Measurements from ENCODE around the gene LILRA5.
A peak's percentile ranks its signal among the peaks of the same experiment; 100 is the strongest.
"Not testable (repeated sequence)": the region's sequence is repeated elsewhere in the genome, so short reads cannot be mapped to it uniquely, and the experiment has no call there.

The LILRA5 gene

DNA sequence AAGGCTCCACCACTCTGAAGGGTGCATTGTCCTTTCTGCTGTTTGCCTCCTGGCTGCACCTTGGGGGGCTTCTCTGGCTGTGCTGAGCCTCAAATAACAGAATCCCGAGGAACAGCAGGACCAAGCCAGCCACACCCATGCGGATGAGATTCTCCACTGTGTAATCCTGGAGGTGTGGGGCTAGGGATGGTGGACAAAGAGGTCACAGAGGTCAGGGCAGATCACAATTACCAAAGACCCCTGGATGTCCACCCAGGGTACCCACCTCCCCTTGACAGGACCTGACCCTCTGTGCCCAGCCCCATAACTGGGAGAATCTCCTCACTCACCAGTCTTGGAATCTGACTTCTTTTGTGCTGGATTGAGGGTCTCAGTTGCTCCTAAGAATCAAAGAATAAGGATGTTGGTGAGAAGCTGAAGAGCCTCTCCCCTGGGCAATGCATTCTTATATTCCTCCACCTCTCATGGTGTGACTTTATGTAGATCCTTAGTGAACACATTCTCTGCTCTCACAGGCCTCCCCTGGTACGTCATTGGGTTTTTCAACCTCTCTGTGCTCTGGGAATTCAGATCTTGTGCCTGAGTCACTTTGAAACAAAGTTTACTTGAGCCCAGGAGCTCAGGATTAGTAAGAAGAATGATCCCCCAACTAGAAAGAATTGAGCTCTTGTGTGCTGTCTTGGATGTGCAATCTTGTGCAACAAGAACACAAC, 20.8 kb upstream of the LILRA5 start:
- DNase-seq (ENCODE audit: low spot score) = no peak

DNA sequence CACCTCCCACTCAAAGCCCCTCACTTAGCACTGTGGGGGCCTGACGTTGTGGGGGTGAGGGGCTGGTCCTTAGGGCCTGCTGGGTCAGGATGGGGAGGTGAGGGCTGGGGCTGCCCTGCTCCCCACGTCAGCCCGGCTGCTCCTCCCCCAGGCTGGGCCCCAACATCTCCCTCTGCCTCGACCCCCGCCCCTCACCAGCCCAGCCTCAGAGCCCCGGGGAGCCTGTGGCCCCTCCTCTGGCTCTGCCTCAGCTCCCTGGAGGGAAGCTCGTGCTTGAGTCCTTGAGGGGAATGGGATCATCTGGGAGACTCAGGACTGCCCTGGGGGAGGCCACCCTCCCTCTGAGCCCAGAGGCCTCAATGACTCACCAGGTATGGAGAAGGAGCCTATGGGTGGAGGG, 19.2 kb upstream of the LILRA5 start:
- no peak for DNase-seq (ENCODE audit: low spot score)

DNA sequence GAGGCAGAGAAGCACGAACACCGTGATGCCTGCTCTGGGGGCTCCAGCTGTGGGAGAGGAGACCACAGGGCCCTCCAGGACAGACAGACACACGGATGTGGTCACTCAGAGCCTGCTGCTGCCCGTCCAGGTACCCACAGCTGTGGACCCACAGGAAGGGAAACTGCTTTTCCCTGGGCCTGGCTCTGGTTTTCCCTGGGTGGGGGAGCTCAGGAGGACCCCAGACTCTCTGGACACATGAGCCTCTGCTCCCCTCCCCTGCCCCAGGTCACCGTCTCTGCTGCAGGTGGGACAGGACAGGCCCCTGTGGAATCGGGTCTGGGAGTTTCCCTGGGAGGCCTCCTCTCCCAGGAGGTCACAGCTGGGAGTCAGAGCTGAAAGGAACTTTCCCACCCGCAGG, 18.7 kb upstream of the LILRA5 start:
- DNase-seq (ENCODE audit: low spot score) = no peak

DNA sequence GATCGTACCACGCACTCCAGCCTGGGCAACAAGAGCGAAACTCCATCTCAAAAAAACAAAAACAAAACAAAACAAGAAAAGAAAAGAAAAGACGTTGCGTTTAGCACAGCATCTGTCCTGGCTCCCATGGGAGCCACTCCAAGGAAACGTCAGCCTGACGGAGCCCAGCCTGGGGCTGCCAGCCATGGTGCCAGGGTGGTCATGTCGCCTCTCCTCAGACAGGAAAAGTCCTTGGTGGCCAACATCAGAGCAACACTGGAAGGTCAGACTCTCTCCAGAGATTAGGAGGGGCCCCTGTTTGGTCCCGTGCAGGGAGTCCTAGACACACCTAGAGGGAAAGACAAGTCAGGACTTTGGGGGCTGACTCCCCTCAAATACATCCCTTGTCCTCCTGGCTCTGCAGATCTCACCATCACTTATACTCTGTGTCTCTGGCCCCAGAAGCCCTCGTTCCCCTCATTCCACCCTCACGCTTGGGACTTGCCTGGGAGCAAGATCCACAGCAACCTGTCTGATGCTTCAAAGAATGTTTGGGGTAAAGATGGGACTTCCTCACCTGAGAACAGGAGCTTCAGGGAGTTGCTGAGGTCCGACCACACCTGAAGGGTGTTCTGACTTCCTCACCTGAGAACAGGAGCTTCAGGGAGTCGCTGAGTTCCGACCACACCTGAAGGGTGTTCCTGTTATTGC, 16.7 kb upstream of the LILRA5 start:
- DNase-seq (ENCODE audit: low spot score) = no peak

DNA sequence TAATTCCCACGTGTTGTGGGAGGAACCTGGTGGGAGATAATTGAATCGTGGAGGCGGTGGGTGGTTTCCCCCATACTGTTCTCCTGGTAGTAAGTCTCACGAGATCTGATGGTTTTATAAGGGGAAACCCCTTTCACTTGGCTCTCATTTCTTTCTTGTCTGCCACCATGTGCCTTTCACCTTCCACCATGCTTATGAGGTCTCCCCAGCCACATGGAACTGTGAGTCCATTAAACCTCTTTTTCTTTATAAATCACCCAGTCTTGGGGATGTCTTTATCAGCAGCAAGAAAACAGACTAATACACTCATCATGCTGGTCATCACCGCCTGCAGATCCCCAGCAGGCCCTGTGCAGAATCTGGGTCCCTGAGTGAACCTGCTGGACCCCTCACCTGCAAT, 15.8 kb upstream of the LILRA5 start:
- not testable (repeated sequence) for DNase-seq (ENCODE audit: low spot score)

DNA sequence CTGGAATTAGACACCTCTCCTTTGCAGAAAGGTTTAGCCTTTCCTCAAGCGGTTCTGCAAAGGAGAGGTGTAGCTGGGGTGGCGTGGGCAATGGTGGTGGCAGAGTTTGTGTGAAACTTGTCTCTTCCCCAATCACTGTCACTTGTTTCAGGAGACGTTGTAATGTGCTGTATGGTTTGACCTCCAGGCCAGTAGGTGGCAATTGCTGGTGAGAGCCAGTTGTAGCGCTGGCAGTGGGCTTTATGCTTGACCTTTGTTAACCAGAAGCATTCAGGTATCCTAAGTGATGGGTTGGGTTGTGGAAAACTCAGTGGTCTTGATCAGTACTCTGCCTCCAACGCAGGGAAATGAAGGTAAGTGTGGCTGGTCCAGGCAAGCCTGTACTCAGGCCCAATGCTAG, 12.7 kb upstream of the LILRA5 start:
- DNase-seq (ENCODE audit: low spot score) = no peak

DNA sequence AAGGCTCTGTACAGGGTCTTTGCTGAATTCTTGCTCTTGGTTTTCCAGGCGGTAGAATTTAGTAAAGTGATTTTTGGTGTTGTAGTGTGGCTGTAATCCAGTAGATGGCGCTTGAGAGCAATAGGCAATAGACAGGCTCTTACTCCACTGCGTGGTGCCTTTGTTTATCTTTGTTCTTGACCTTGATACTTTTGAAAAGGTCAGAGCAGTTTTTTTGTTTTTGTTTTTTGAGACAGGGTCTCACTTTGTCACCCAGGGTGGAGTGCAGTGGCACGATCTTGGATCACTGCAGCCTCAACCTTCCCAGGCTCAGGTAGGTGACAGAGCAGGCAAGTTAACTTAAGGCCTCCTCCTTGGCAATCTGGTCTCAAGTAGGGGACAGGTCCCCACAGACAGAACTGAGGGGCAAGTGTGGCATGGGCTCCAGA, 12.2 kb upstream of the LILRA5 start:
- DNase-seq (ENCODE audit: low spot score) = peak; percentile 36

DNA sequence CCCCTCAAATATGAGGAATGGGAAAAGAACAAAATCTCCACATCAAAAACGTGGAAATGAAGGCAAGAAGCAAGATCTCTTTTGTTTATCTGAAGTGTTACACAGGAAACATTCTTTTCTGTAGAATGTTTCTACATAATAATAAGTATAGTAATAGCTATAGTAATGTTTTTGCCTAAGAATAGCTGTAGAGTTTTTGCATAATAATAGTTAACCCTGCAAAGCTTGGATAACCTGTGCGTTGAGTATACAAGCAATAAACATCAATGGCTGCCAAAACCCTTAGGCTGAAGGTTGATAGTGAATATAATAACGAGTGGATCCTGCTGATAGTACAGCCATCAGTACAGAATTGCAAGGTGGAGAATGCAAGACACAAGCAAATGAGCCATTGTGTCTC, 11.1 kb upstream of the LILRA5 start:
- no peak for DNase-seq (ENCODE audit: low spot score)

DNA sequence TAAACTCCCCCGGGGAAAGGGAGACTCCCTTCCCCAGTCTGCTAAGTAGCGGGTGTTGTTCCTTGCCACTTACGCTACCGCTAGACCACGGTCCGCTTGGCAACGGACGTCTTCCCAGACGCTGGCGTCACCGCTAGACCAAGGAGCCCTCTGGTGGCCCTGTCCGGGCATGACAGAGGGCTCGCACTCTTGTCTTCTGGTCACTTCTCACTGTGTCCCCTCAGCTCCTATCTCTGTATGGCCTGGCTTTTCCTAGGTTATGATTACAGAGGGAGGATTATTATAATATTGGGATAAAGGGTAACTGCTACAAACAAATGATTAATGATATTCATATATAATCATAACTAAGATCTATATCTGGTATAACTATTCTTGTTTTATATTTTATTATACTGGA, 10.0 kb upstream of the LILRA5 start:
- DNase-seq (ENCODE audit: low spot score) = not testable (repeated sequence)

DNA sequence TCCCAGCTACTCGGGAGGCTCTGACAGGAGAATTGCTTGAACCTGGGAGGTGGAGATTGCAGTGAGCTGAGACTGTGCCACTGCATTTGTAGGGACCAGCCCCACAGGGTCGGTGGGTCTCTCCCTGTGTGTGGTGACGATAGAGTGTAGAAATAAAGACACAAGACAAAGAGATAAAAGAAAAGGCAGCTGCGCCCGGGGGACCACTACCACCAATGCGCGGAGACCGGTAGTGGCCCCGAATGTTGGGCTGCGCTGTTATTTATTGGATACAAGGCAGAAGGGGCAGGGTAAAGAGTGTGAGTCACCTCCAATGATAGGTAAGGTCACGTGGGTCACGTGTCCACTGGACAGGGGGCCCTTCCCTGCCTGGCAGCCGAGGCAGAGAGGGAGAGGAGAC, 9.3 kb upstream of the LILRA5 start:
- not testable (repeated sequence) for DNase-seq (ENCODE audit: low spot score)

DNA sequence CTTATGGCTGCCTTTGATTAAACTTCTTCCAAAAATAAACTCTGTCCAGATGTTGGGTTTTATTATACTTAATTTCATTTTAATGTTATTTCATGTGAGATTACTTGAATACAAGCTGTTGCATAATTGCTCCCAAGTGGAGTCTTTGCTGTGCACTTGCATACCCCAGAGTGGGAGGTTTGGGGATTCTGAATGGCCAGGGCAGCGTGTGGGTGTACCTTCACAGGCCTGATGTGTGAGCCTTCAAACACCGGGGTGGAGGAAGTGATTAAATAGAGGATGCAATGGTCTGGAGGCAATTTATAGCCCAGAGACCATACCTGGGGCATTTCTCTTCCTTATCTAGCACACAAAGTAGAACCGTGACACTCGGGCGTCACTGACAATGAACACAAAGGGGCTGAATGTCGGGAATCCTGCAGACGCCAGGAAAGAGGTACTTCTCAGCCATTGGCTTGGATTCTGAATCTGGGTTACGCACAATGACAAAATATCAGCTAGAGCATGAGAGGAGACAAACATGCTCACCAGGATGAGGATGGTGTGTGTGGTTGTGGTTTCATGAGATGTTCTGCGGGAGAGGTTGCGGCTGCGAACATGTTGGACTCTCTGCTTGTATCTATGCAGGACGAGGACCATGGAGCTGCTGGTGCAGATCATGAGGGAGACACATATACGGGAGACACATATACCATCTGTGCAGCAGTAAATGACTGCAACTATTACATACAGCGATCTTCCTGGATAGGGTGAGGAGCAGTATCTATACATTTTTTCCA, 7.1 kb upstream of the LILRA5 start:
- no peak for DNase-seq (ENCODE audit: low spot score)

DNA sequence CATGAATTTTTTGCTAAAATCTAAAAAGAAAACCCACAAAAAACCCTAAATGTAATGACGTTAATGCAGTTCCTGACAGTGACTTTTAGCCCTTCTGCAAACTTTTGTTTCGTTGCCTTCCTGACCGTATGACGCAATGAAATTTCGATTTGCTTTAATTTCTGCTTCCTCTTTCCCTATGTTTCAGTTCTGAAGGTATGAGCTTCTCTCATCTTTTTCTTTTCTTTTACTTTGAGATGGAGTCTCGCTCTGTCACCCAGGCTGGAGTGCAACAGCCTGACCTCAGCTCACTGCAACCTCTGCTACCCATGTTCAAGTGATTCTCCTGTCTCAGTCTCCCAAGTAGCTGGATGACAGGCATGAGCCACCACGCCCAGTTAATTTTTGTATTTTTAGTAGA, 6.1 kb upstream of the LILRA5 start:
- DNase-seq (ENCODE audit: low spot score) = no peak

DNA sequence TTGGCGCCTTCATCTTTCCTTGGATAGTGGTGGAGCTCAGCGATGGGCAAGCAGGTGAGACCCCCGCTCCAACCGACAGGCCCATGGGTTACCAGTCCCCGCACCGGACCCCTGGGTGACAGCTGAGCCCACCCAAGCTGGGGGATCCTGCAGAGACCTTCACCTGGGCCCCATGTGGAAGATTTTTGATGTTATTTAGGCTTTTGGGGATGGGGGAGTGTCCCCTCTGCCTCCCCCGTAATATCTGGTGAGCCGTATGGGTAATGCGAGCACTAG, 4.9 kb upstream of the LILRA5 start:
- DNase-seq (ENCODE audit: low spot score) = no peak

DNA sequence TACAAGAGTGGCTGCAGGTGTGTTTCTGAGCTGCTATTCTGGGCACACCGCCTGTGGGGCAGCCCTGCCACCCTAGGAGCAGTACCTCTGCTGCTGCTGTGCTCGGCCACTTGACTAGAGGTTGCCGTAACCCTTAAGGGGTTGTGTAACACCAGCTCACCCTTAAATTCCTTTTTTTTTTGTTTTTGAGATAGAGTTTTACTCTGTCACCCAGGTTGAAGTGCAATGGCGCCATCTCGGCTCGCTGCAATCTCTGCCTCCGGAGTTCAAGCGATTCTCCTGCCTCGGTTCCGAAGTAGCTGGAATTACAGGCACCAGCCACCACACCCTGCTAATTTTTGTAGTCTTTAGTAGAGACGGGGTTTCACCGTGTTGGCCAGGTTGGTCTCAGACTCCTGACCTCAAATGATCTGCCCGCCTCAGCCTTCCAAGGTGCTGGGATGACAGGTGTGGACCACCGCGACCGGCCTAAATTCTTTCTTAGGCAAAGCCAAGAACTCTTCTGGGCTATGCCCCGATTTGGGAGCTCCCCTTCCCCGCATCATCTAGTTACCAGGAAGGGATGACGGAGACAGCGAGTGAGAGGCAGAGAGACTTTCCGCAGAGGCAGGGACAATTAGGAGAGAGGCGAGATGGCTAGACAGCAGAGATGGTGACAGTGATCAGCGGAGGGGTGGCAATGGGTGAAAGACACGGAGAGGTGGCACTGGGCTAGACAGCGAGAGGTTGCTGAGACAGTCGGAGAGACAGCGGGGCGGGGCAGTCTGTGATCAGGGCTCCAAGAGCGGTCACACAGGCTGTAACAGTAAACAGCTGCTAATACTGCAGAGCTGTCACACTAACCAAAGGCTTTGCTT, 4.4 kb upstream of the LILRA5 start:
- DNase-seq (ENCODE audit: low spot score) = no peak

DNA sequence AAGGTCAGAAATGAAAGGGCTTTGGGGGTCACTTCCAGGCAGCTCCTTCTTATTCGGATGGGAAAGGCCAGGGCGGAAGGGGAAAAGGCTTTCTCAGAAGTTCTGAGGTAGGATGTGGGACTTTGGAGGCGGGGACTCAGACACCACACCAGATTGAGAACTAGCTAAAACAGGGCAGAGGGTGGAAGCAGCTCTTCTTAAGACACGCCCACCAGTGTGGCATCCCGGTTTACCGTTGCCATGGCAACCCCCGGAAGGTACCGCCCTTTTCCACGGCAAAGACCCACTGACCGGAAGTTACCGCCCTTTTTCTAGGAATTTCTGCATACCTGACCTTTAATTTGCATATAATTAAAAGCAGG, 3.8 kb upstream of the LILRA5 start:
- DNase-seq (ENCODE audit: low spot score) = no peak

DNA sequence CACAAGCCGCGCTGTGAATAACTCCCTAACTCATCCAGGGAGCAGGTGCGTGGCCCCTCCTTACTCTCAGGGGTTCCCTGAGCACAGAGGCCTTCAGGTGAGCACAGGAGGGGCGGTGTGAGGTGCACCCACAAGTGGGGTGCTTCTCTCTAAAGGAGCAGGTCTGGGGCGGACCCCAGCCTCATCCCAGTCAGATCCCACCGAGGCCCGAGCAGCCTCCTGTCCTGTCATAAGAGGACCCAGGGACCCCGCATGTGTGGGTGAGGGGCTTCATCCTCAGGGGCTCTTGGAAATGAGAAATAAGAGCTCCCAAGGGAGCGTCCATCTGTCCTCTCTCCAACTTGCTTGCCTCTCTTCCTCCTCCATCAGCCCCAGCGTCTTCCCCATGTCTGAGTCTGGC, 3.0 kb upstream of the LILRA5 start:
- no peak for DNase-seq (ENCODE audit: low spot score)

DNA sequence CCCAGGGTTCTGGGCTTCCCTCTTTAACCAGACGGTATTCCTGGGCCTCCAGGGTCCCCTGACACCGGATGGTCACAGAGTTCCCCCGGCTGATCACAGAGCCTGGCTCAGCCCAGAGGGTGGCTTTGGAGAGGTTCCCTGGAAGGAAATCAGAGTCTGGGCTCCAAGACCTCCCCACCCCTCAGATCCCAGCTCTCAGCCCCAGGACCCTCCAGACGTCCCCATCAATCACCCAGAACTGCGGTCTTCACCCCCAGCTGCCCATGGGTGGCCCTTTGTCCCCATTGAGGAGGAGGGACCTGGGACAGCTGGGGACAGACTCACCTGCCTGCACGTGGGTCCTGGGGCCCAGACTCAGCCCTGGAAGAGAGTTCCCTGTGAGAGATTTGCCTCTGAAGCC, 955 bp downstream of the LILRA5 start:
- no peak for DNase-seq (ENCODE audit: low spot score)

DNA sequence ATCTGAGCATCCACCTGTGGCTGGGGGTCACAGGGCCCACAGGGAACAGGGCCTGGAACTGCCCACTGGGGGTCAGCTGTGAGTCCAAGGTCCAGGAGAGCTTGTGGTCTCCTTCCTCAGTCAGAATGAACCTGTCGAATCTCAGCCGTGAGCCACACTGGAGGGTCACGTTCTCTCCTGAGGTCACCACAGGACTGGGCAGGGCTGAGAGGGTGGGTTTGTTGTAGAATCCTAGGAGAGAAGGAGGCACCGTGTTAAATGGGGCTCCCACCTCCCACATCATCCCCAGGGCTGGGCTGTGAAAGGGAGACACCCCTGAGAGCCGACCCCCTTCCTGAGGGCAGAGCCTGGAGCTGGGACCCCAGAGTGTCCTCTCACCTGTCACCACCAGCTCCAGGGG, 1.5 kb downstream of the LILRA5 start:
- DNase-seq (ENCODE audit: low spot score) = no peak

DNA sequence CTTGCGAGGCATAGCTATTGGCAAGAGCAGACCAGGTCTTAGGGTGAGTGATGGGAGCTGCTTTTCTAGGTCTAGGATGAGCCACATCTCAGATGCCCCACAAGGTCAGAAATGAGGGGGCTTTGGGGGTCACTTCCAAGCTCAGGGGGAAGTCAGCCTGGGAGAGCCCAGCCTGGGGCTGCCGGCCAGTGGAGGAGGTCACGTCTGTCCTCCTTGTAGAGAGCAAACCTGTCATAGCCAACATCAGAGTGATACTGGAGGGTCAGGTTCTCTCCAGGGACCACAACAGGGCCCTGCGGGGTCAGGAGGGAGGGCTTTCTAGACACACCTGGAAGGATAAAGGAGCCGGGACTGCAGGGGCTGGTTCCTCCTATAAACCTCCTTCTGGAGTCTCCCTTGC, 2.4 kb downstream of the LILRA5 start:
- DNase-seq (ENCODE audit: low spot score) = no peak

DNA sequence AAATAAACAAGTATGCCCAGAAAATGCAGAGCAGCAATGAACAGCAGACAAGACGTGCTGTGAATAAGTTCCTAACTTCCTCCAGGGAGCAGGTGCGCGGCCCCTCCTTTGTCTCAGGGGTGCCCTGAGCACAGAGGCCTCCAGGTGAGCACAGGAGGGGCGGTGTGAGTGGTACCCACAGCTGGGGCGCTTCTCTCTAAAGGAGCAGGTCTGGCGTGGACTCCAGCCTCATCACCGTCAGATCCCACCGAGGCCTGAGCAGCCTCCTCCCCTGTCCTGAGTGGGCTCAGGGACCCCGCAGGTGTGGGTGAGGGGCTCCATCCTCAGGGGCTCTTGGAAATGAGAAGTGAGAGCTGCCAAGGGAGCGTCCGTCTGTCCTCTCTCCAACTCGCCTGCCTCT, 3.2 kb downstream of the LILRA5 start:
- no peak for DNase-seq (ENCODE audit: low spot score)

DNA sequence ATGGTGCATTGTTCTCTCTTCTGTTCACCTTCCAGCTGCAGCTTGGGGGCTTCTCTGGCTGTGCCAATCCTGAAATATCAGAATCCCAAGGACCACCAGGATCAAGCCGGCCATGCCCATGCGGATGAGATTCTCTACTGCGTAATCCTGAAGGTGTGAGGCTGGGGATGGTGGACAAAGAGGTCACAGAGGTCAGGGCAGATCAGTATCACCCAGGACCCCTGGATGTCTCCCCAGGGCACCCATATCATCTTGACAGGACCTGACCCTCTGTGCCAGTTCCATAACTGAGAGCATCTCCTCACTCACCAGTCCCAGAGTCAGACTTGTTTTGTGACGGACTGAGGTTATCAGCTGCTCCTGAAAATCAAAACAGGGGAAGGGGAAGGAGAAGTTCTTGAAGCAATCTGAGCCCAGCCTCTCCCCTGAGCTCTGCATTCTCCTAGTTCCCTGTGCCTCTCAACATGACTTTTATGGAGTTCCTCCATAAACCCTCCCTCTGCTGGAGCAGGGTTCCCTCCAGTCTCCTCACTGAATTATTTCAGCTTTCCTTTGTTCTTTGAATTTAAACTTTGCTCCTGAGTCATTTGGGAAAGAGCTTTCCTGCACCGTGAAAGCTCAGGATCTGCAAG, 5.5 kb downstream of the LILRA5 start:
- DNase-seq (ENCODE audit: low spot score) = no peak

DNA sequence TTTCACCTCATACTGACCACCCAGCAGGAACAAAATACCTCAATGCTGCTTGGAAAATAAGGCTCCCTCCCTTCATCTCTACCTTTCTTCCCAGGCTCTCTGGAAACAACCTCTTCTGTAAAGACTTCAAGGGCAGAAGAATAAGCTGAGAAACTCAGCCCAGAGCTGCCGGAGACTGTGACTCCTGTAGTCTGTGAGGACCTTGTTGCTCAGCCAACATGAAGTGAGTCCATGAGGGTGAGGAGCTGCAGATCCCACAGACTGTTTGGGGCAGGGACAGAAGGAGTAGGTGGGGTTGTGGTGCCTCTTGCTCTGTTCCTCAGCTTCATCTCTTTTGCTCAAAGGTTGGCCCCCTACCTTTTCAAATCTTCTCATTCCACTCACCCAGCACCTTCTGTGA, 7.8 kb downstream of the LILRA5 start:
- DNase-seq (ENCODE audit: low spot score) = no peak
